IPS DF 4.7 (cell line): ENCODE results near the gene PODXL2.
"Not testable (repeated sequence)": the region's sequence is repeated elsewhere in the genome, so short reads cannot be mapped to it uniquely, and the experiment has no call there.

ENCODE experiments used
- DNase-seq: peaks from one replicate; pipeline ENCODE4 v3.0.0-alpha.2; 2013; ENCODE audit warnings: low spot score; ENCODE audit errors: extremely low read depth

The PODXL2 gene

DNA sequence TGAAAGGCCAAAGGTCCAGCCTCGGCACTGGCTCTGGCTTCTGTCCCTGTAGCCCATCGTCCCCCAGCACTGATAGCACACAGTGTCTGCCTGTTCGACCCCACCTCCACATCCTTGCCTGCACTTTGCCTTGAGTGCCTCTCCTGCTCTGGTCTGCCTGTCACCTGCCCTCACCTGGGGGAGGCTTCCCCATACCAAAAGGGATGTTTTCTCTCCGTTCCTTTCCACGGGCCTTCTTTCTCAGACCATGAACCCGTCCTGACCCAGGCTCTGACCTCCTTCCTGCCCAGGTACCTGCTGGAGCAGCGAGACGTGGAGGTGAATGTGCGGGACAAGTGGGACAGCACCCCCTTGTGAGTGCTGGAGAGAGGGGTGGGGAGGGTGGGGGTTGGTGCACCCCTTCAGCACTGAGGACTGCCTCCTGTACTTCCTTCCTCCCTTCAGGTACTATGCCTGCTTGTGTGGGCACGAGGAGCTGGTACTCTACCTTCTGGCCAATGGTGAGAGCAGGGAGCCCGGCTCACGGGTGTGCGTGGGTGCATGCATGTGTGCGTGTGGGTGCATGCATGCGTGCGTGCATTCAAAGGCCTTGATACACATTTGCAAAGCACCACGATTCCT, 45.2 kb downstream of the PODXL2 start:
- DNase-seq, result no peak

- DNase-seq, result no peak
Observed at GRCh38 chr3:127674790-127675189, 45.8 kb downstream of the PODXL2 start.

DNA sequence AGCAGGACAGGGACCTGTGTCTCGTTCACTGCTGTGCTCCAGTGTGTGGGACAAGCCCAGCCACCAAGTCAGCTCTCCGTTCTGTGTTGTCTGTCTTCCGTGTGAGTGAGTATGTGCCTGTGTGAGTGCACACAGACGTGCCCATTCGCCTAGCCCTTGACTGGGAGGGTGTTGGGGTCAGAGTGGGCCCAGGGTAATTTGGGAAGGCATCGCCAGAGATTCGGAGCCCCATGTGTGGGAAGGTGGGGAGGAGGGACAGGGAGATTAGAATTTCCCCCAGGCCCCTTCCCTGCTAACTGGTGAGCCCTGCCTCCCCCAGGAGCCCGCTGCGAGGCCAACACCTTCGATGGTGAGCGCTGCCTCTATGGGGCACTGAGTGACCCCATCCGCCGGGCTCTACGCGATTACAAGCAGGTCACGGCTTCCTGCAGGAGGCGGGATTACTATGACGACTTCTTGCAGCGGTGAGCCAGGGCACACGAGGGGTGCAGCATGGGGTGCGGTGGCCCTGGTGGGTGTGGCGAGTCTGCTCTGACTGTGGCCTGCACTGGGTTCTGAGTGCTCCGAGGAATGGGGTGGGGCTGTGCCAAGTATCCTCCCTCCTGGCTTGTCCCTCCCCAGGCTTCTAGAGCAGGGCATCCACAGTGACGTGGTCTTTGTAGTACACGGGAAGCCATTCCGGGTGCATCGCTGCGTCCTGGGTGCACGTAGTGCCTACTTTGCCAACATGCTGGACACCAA, 46.8 kb downstream of the PODXL2 start:
- DNase-seq, result no peak

DNA sequence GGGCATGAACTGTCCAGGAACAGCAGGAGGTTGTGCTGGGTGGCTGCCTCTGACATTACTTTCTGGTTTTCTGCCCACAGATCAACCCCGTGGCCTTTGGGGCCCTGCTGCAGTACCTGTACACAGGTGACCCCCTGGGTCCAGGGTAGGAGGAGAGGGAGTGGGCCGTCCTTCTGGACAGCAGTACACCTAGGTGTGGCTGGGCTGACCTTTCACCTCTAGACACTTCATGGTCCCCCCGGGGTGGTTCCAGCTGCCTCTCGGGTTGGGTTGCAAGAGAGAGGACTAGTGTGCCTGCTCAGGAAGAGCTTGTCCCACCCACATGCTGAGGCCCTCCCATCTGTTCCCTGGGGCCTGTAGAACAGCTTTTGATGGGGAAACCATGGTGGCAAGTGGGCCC, 47.5 kb downstream of the PODXL2 start:
- DNase-seq, result no peak

- no peak for DNase-seq
Observed at GRCh38 chr3:127676921-127677351, 48.0 kb downstream of the PODXL2 start.

GRCh38 chr3:127677541-127678314, 48.7 kb downstream of the PODXL2 start:
- no peak for DNase-seq

DNA sequence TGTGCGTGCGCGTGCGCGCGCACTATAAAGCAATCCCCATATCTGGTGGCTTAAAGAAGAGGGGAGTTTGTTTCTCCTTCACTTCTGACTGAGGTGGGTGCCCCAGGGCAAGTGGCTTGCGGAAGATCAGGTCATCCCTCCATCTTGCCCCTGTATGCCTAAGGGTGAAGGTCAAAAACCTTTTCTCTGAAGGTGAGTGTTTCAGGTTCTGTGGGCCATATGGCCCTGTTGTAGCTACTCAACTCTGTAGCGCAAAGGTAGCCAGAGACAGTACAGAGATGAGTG, 49.3 kb downstream of the PODXL2 start:
- no peak for DNase-seq

- no peak for DNase-seq
Observed at GRCh38 chr3:127678611-127679533, 49.9 kb downstream of the PODXL2 start.

GRCh38 chr3:127679534-127680145, 50.7 kb downstream of the PODXL2 start:
- no peak for DNase-seq

- DNase-seq, result no peak
Observed at GRCh38 chr3:127680146-127680661, 51.2 kb downstream of the PODXL2 start.

DNA sequence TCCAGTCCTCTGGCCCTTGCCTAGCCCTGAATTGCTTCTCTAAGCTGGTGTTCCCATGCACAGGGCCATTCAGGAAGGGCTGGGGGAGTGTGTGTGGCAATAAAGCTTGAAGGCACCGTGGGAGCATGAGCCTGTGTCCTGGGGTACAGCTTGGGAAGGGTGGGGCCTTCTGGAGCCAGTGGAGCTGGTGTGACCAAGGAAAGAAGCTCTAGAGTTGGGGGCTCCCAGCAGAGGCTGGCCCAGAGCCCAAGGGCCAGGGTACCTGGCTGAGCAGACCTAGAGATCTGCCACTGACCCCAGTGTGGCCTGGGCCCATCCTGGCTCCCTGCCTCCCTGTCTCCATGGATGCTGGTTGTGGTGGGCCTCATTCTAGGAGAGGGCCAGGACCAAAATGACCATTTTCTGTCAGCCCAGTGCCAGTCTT, 51.8 kb downstream of the PODXL2 start:
- no peak for DNase-seq

DNA sequence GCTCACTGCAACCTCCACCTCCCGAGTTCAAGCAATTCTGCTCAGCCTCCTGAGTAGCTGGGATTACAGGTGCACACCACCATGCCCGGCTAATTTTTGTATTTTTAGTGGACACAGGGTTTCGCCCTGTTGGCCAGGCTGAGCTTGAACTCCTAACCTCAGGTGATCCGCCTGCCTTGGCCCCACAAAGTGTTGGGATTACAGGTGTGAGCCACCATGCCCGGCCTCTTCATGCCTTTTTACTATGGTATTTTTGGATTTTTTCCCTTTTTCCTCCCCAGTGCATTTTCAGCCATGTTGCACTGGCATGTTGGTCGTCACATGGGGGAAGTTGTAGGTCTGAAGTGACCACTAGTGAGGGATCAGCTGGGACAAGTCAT, 53.2 kb downstream of the PODXL2 start:
- DNase-seq, result not testable (repeated sequence)

DNA sequence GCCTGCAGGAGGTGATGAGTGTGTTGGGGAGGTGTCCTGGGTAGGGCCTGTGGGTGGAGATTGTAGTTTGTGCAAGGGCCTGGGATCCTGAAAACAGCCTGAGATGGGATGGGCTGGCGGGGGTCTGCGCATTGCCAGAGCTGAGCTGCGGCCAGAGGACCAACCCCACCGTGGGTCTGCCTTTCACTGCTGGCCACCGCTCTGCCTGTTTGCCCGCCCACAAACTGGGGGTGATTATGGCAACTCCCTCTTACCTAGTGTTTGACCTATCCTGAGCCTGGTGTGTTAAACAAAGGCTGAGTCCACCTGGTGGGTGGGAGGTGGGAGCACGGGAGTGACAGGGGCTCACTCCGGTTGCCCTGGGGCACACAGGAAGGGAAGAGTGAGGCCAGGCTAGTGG, 53.6 kb downstream of the PODXL2 start:
- no peak for DNase-seq

- no peak for DNase-seq
Observed at GRCh38 chr3:127684871-127685707, 56.1 kb downstream of the PODXL2 start.

DNA sequence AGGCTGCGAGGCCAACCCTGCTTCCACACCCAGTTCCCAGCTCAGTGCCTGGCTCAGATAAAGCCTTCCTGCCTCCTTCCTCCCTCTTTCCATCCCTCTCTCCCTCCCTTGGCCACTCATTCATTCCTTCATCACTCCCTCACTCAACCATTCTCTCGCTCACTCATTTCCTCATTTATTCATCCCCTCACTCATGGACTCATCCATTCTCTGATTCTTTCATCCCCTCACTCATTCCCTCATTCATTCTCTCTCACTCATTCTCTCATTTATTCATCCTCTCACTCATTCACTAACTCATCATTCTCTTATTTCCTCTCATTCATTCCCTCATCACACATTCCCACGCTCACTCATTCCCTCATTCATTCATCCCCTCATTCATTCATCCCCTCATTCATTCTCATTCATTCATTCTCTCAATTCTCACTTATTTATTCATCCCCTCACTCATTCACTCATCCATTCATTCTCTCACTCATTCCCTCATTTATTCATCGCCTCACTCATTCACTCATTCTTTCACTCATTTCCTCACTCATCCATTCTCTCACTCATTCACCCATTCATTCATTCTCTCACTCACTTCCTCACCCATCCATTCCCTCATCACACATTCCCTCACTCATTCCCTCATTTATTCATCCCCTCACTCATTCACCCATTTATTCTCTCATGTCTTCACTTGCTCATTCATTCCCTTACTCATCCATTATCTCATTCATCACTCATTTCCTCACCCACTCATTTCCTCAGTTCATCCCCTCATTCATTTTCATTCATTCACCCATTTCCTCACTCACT, 56.9 kb downstream of the PODXL2 start:
- no peak for DNase-seq

GRCh38 chr3:127686512-127686894, 57.5 kb downstream of the PODXL2 start:
- DNase-seq, result no peak

DNA sequence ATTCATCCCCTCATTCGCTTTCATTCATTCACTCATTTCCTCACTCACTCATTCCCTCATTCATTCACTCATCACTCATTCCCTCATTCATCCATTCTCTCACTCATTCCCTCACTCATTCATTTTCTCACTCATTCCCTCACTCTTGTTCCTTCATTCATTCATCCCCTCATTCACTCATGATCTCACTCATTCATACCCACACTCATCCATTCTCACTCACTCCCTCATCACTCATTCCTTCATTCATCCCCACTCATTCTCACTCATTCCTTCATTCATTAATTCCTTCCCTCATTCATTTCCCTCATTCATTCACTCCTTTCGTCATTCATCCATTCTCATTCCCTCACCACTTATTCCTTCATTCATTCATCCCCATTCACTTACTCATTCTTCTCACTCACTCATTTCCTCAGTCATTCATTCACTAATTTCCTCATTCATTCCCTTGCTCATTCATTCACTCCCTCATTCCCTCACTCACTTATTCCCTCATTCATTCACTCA, 58.3 kb downstream of the PODXL2 start:
- DNase-seq, result no peak

DNA sequence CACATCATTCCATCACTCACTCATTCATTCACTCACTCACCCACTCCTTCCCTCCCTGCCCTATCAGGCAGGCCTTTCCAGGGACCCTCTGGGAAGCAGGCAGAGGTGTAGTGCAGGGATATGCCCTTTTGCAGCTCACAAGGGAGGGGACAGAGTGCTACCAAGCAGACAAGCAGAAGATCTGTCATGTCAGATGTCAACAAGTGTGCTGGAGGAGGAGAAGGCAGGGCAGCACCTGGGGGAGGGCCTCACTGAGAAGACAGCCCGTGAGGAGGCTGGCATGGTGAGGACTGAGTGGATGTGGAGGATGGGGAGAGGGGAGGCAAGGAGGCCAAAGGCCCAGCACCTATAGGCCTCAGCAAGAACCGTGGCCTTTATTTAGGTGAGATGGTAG, 59.0 kb downstream of the PODXL2 start:
- DNase-seq, result no peak
